Nephron (organoid): ENCODE measurements around the gene MICALL2.
A peak's percentile ranks its signal among the peaks of the same experiment; 100 is the strongest.

Experiments used
- H3K27ac Mint-ChIP-seq, 3 experiments: 2 replicates each; pipeline ENCODE4 v1.8.0; 2020; ENCODE audit warnings: mixed read lengths in 3 of 3, mild to moderate bottlenecking in 2 of 3, moderate library complexity in 1 of 3
- H3K27me3 Mint-ChIP-seq: 2 replicates; pipeline ENCODE4 v1.8.0; 2021; ENCODE audit warnings: low read depth, mild to moderate bottlenecking, moderate library complexity, mixed read lengths
- H3K36me3 Mint-ChIP-seq: 2 replicates; pipeline ENCODE4 v1.8.0; 2020; ENCODE audit warnings: low read depth, mixed read lengths
- H3K4me1 Mint-ChIP-seq: 2 replicates; pipeline ENCODE4 v1.8.0; 2020; ENCODE audit warnings: mixed read lengths
- H3K4me3 Mint-ChIP-seq, 3 experiments: 2 replicates each; pipeline ENCODE4 v1.8.0; 2020; ENCODE audit warnings: mild to moderate bottlenecking in 3 of 3, mixed read lengths in 3 of 3, moderate library complexity in 2 of 3
- H3K9me3 Mint-ChIP-seq: 2 replicates; pipeline ENCODE4 v1.8.0; 2020; ENCODE audit warnings: mixed read lengths
- TF ChIP-seq, protein P1 (sequence below), 3 experiments: fragments of 200-600 bp; sonication (generic); IDR thresholded peaks; one replicate each; pipeline ENCODE4 v1.5.0; 2021; ENCODE audit warnings: antibody characterized with exemption in 3 of 3; ENCODE audit not compliant: unreplicated experiment in 3 of 3

MICALL2 gene

GRCh38 chr7:1415389-1415990 is 43.8 kb downstream of the MICALL2 start:
- H3K27me3 Mint-ChIP-seq, result peaks cover 38% of the 10 kb centered on the region
- no peak overlapping the region for H3K4me3 Mint-ChIP-seq
- H3K4me1 Mint-ChIP-seq, result no peaks in the 10 kb centered on the region
- H3K9me3 Mint-ChIP-seq, result peaks cover 2% of the 10 kb centered on the region
- no peak overlapping the region for H3K27ac Mint-ChIP-seq
- no peaks in the 10 kb centered on the region for H3K36me3 Mint-ChIP-seq
- TF ChIP-seq, protein P1, sequence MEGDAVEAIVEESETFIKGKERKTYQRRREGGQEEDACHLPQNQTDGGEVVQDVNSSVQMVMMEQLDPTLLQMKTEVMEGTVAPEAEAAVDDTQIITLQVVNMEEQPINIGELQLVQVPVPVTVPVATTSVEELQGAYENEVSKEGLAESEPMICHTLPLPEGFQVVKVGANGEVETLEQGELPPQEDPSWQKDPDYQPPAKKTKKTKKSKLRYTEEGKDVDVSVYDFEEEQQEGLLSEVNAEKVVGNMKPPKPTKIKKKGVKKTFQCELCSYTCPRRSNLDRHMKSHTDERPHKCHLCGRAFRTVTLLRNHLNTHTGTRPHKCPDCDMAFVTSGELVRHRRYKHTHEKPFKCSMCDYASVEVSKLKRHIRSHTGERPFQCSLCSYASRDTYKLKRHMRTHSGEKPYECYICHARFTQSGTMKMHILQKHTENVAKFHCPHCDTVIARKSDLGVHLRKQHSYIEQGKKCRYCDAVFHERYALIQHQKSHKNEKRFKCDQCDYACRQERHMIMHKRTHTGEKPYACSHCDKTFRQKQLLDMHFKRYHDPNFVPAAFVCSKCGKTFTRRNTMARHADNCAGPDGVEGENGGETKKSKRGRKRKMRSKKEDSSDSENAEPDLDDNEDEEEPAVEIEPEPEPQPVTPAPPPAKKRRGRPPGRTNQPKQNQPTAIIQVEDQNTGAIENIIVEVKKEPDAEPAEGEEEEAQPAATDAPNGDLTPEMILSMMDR (IDR thresholded peaks at IDR 0.05; ENCODE audit: unreplicated experiment in 3 of 3), result no peak

DNA sequence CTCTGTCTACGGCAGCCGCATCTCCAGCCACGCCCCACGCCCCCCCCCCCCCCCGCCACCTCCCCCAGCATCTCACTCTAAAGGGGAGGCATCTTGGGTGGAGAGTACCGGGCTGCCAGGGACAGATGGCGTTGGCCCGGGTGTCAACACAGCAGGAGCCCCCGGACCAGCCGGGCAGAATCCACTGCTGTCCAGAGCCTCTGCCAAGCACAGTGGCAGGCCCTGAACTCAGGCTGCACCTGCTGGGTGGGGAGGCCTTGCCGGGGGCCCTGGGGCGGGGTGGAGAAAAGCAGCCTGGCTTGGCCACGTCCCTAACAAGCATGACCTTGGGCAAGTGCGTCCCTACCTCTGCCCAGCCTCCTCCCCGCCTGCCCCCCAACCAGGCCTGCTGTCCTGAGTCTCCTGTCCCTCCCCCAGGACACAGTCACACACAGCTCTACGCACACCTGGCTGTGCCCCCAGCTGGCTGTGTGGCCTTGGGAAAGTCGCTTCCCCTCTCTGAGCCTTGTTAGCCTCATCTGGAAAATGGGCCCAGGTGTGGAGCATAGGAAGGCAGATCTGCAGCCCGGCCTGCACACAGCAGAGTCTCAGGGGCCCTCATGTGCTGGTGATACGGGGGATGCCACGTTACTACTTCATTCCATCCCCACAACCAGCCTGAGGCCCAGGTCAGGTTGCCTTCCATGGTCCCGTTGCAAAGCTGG is 45.2 kb downstream of the MICALL2 start:
- TF ChIP-seq, protein P1 (IDR thresholded peaks at IDR 0.05; ENCODE audit: unreplicated experiment in 3 of 3), result no peak
- Mint-ChIP-seq H3K4me3 (no peak overlapping the region), H3K27me3 (peaks cover 42% of the 10 kb centered on the region), H3K36me3 (no peaks in the 10 kb centered on the region), H3K9me3 (peaks cover 2% of the 10 kb centered on the region), H3K27ac (no peak overlapping the region), H3K4me1 (no peaks in the 10 kb centered on the region)

- Mint-ChIP-seq H3K4me1 (peaks cover 4% of the 10 kb centered on the region), H3K4me3 (no peak overlapping the region), H3K27ac (no peak overlapping the region), H3K27me3 (peaks cover 38% of the 10 kb centered on the region), H3K9me3 (peaks cover 2% of the 10 kb centered on the region), H3K36me3 (no peaks in the 10 kb centered on the region)
- TF ChIP-seq, protein P1 (IDR thresholded peaks at IDR 0.05; ENCODE audit: unreplicated experiment in 3 of 3), result peak; percentile 91 to 94 (median 92)
Observed at GRCh38 chr7:1412322-1413261, 46.7 kb downstream of the MICALL2 start.

DNA sequence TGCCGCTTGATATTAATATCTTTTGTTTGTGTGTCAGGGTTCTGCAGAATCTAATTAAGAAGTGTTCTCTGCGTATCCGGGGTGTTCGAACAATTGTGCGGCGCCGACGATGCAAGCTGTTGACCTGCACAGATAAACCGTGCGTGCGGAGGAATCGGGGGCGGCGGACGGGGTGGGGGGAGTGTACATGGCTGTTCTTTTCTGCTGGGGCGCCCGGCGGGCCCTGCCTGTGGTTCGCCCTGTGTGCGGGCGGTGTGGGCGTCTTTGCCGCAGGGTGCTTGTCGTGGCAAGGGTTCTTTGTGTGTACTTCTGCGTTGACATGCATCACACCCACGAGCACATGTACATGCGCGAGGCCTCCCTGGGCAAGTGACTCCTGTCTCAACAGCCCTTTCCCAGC is 47.9 kb downstream of the MICALL2 start:
- H3K27me3 Mint-ChIP-seq, result peaks cover 35% of the 10 kb centered on the region
- no peak overlapping the region for H3K4me3 Mint-ChIP-seq
- no peaks in the 10 kb centered on the region for H3K36me3 Mint-ChIP-seq
- TF ChIP-seq, protein P1 (IDR thresholded peaks at IDR 0.05; ENCODE audit: unreplicated experiment in 3 of 3), result no peak
- no peak overlapping the region for H3K27ac Mint-ChIP-seq
- peaks cover 2% of the 10 kb centered on the region for H3K9me3 Mint-ChIP-seq
- peaks cover 4% of the 10 kb centered on the region for H3K4me1 Mint-ChIP-seq

- TF ChIP-seq, protein P1 (IDR thresholded peaks at IDR 0.05; ENCODE audit: unreplicated experiment in 3 of 3), result no peak
- no peak overlapping the region for H3K4me3 Mint-ChIP-seq
- no peak overlapping the region for H3K27ac Mint-ChIP-seq
- peaks cover 34% of the 10 kb centered on the region for H3K27me3 Mint-ChIP-seq
- H3K9me3 Mint-ChIP-seq, result peaks cover 2% of the 10 kb centered on the region
- H3K36me3 Mint-ChIP-seq, result no peaks in the 10 kb centered on the region
- peaks cover 4% of the 10 kb centered on the region for H3K4me1 Mint-ChIP-seq
Observed at GRCh38 chr7:1410992-1411391, 48.3 kb downstream of the MICALL2 start.
